Measurements from ENCODE around the gene DRG2.

DNA sequence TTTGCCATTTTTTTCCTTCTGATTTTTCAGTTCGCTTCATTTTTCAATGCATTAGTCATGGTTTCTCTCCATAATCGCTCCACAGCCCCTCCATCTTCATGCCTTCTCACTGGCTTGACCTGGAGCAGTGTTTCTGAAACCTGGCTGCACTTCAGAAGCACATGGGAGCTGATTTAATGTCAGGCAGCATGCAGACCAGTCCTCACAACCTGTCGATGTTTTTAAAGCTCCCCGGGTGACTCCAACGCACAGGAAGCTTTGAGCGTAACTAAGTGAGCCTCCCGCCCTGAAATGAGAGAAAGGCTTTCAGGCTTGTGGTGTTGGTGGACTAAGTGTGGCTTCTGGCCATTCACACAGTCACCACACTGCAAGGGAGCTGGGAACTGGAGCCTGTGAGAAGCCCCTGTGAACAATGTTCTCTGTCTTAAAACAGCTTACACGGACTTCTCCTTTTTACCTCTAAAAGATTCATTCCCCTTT lies 16.8 kb upstream of the DRG2 start:
- TF ChIP-seq, protein P1, sequence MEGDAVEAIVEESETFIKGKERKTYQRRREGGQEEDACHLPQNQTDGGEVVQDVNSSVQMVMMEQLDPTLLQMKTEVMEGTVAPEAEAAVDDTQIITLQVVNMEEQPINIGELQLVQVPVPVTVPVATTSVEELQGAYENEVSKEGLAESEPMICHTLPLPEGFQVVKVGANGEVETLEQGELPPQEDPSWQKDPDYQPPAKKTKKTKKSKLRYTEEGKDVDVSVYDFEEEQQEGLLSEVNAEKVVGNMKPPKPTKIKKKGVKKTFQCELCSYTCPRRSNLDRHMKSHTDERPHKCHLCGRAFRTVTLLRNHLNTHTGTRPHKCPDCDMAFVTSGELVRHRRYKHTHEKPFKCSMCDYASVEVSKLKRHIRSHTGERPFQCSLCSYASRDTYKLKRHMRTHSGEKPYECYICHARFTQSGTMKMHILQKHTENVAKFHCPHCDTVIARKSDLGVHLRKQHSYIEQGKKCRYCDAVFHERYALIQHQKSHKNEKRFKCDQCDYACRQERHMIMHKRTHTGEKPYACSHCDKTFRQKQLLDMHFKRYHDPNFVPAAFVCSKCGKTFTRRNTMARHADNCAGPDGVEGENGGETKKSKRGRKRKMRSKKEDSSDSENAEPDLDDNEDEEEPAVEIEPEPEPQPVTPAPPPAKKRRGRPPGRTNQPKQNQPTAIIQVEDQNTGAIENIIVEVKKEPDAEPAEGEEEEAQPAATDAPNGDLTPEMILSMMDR (conservative IDR thresholded peaks at IDR 0.05; ENCODE audit: low read depth, low read length), result no peak
- TF ChIP-seq BHLHE40 (IDR thresholded peaks at IDR 0.05; ENCODE audit: low read depth, low read length), result no peak
- TF ChIP-seq POLR2A (IDR thresholded peaks at IDR 0.05; ENCODE audit: low read depth, low read length), result no peak
- no peak for TF ChIP-seq CEBPB (IDR thresholded peaks at IDR 0.05; ENCODE audit: low read depth, low read length)
- TF ChIP-seq, protein P2, sequence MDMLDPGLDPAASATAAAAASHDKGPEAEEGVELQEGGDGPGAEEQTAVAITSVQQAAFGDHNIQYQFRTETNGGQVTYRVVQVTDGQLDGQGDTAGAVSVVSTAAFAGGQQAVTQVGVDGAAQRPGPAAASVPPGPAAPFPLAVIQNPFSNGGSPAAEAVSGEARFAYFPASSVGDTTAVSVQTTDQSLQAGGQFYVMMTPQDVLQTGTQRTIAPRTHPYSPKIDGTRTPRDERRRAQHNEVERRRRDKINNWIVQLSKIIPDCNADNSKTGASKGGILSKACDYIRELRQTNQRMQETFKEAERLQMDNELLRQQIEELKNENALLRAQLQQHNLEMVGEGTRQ (IDR thresholded peaks at IDR 0.05; ENCODE audit: low read depth, low read length), result no peak

Measured in IMR-90 (cell line).